ENCODE results near the gene LYPD6B. TPM values are rescaled to one million over a fixed set of nuclear protein-coding genes. Genes with fewer than 3 reads are reported as not detected.

Gene LYPD6B
- total and polyA plus RNA-seq, 2 experiments from 2014 or later, result 16.8 to 26.0 TPM

GRCh38 chr2:149223472-149224095 is 185.1 kb downstream of the LYPD6B start:
- no peak for TF ChIP-seq EZH2 (IDR thresholded peaks at IDR 0.05; ENCODE audit: borderline replicate concordance)
- TF ChIP-seq CTCF (IDR thresholded peaks at IDR 0.05; ENCODE audit: poor library complexity), result no peak
- TF ChIP-seq EZH2phosphoT487 (IDR thresholded peaks at IDR 0.05; ENCODE audit: low read depth, severe bottlenecking, unreplicated experiment), result no peak
- no peaks in the 10 kb centered on the region for H3K9me2 ChIP-seq (replicated peaks; ENCODE audit: insufficient read depth)
- no peaks in the 10 kb centered on the region for H3K79me2 ChIP-seq
- DNase-seq (ENCODE audit: low spot score), result no peak
- no peaks in the 10 kb centered on the region for H4K20me1 ChIP-seq (ENCODE audit: insufficient read depth, poor library complexity, severe bottlenecking)
- H3K36me3 ChIP-seq (replicated peaks; ENCODE audit: insufficient read depth, low read depth), result no peaks in the 10 kb centered on the region
- H3K4me1 ChIP-seq (ENCODE audit: insufficient read depth), result peaks cover 10% of the 10 kb centered on the region
- H3K4me2 ChIP-seq, result no peak overlapping the region
- no peak overlapping the region for H3K27ac ChIP-seq
- no peak overlapping the region for H2AFZ ChIP-seq
- H3K4me3 ChIP-seq, result no peak overlapping the region
- WGBS (ENCODE audit: low lambda C conversion rate, missing lambda C conversion rate), result 47% methylated on average over 2 of the region's 2 CpGs
- H3K9me3 ChIP-seq (ENCODE audit: low read depth), result no peaks in the 10 kb centered on the region
- peaks cover 6% of the 10 kb centered on the region for H3K27me3 ChIP-seq

- peaks cover 10% of the 10 kb centered on the region for H3K4me1 ChIP-seq (ENCODE audit: insufficient read depth)
- H3K9me3 ChIP-seq (ENCODE audit: low read depth), result no peaks in the 10 kb centered on the region
- no peaks in the 10 kb centered on the region for H3K79me2 ChIP-seq
- peaks cover 6% of the 10 kb centered on the region for H3K27me3 ChIP-seq
- TF ChIP-seq EZH2 (IDR thresholded peaks at IDR 0.05; ENCODE audit: borderline replicate concordance) (no peak), CTCF (IDR thresholded peaks at IDR 0.05; ENCODE audit: poor library complexity) (no peak), EZH2phosphoT487 (IDR thresholded peaks at IDR 0.05; ENCODE audit: low read depth, severe bottlenecking, unreplicated experiment) (no peak)
- H3K4me3 ChIP-seq, result no peak overlapping the region
- no peak for DNase-seq (ENCODE audit: low spot score)
- no peak overlapping the region for H3K4me2 ChIP-seq
- H3K36me3 ChIP-seq (replicated peaks; ENCODE audit: insufficient read depth, low read depth), result no peaks in the 10 kb centered on the region
- no peak overlapping the region for H3K27ac ChIP-seq
- H2AFZ ChIP-seq, result no peak overlapping the region
- H3K9me2 ChIP-seq (replicated peaks; ENCODE audit: insufficient read depth), result no peaks in the 10 kb centered on the region
- no peaks in the 10 kb centered on the region for H4K20me1 ChIP-seq (ENCODE audit: insufficient read depth, poor library complexity, severe bottlenecking)
- 49% methylated on average over 5 of the region's 5 CpGs for WGBS (ENCODE audit: low lambda C conversion rate, missing lambda C conversion rate)
Measured at GRCh38 chr2:149224543-149224942, 186.0 kb downstream of the LYPD6B start.

DNA sequence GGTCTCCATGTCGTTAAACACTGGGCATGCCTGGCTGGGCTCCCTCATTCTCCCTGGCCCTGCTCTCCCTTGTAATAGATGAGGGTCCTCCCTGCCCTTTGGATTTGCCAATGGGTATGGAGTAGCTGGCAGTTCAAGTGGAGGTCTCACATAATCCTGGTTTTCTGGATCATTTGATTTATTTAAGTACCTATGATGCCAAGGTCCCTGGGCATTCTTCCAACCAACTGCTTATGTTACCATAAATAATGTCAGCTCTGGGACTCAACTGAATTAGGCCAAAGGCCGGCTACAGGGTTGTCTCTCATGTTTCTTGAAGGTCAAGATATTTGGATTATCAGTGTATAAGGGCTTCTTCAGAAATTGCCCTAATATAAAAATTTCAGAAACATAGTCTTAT is 186.9 kb downstream of the LYPD6B start:
- WGBS (ENCODE audit: low lambda C conversion rate, missing lambda C conversion rate), result 82% methylated on average over 2 of the region's 2 CpGs
- TF ChIP-seq EZH2phosphoT487 (IDR thresholded peaks at IDR 0.05; ENCODE audit: low read depth, severe bottlenecking, unreplicated experiment) (no peak), CTCF (IDR thresholded peaks at IDR 0.05; ENCODE audit: poor library complexity) (no peak), EZH2 (IDR thresholded peaks at IDR 0.05; ENCODE audit: borderline replicate concordance) (no peak)
- Histone ChIP-seq H3K4me2 (no peak overlapping the region), H3K9me3 (ENCODE audit: low read depth) (no peaks in the 10 kb centered on the region), H3K27me3 (peaks cover 6% of the 10 kb centered on the region), H4K20me1 (ENCODE audit: insufficient read depth, poor library complexity, severe bottlenecking) (no peaks in the 10 kb centered on the region), H3K9me2 (replicated peaks; ENCODE audit: insufficient read depth) (no peaks in the 10 kb centered on the region), H3K27ac (no peak overlapping the region), H2AFZ (no peak overlapping the region), H3K4me1 (ENCODE audit: insufficient read depth) (peaks cover 10% of the 10 kb centered on the region), H3K79me2 (no peaks in the 10 kb centered on the region), H3K36me3 (replicated peaks; ENCODE audit: insufficient read depth, low read depth) (no peaks in the 10 kb centered on the region), H3K4me3 (no peak overlapping the region)
- no peak for DNase-seq (ENCODE audit: low spot score)

Data from hepatocyte (in vitro differentiated cells).